Measurements from ENCODE around the gene NBEA. TPM values are rescaled to one million over a fixed set of nuclear protein-coding genes. Genes with fewer than 3 reads are reported as not detected.

NBEA gene
- polyA plus RNA-seq, 2 of the 4 experiments (the other 2 are of a cell fraction), result 3.5 to 11.8 TPM

- TF ChIP-seq CBX2 (IDR thresholded peaks at IDR 0.05; ENCODE audit: borderline replicate concordance, low read depth) (no peak), ZC3H11A (IDR thresholded peaks at IDR 0.05) (no peak), CHD2 (IDR thresholded peaks at IDR 0.05; ENCODE audit: low read length, partially characterized antibody) (no peak), FOSL2 (IDR thresholded peaks at IDR 0.05) (no peak), FOSL2 (CRISPR knock-in tag; IDR thresholded peaks at IDR 0.05) (no peak), MYC (IDR thresholded peaks at IDR 0.05; ENCODE audit: borderline replicate concordance, low read length) (no peak), KDM1A (IDR thresholded peaks at IDR 0.05; ENCODE audit: low read depth) (no peak), EHMT2 (IDR thresholded peaks at IDR 0.05; ENCODE audit: low read depth) (no peak), E2F6 (IDR thresholded peaks at IDR 0.05; ENCODE audit: borderline replicate concordance, low read depth) (no peak), RFX5 (IDR thresholded peaks at IDR 0.05) (no peak), ZSCAN20 (CRISPR knock-in tag; IDR thresholded peaks at IDR 0.05) (no peak)
- TF ChIP-seq, protein P1, sequence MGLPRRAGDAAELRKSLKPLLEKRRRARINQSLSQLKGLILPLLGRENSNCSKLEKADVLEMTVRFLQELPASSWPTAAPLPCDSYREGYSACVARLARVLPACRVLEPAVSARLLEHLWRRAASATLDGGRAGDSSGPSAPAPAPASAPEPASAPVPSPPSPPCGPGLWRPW (IDR thresholded peaks at IDR 0.05), result no peak
- Histone ChIP-seq H3K4me1 (no peaks in the 10 kb centered on the region; the same call in 2 of the 3 replicates), H3K9me3 (no peaks in the 10 kb centered on the region), H3K4me2 (no peak overlapping the region), H3K27ac (no peak overlapping the region), H3K4me3 (no peak overlapping the region)
- ChIA-PET CTCF (no interaction called here), POLR2A (no interaction called here)
- WGBS (ENCODE audit: missing lambda C conversion rate), result 58% methylated on average over 2 of the region's 2 CpGs
- DNase-seq (ENCODE audit: low read depth in 1 of 2, low spot score in 1 of 2) (no peak), ATAC-seq (no peak), FAIRE-seq (no peak)
These were observed 63.0 kb downstream of the NBEA start for GRCh38 chr13:35005051-35005450.

DNA sequence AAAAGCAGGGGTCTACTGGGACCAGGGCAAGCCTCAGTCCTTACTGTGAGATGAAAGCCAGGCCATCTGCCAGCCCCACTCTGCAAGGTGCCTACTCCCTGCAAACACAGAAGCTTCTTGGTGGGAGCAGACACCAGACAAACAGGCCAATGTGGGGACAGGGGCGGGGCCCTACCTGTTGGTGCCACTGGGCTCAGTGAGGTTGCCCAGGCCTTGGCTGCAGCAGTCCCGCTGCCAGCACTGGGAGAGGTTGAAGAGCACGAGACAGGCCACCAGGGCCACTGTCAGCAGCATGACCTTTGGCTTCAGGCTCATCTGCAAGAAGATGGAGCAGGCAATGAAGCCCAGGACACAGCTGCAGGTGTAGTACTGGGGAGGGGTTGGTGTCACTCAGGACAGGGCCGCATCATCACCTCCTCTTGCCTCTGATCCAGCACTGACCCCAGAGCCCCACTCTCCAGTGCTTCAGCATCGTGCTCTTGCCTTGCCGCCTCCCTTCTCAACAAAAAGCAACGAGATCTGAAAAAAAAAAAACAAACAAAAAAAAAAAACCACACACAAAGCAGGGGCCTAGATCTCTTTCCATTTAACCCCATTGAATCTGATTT, 72.6 kb downstream of the NBEA start:
- POLR2A ChIA-PET, result no interaction called here
- H3K9me3 ChIP-seq, result no peaks in the 10 kb centered on the region
- TF ChIP-seq HMGXB4 (CRISPR knock-in tag; IDR thresholded peaks at IDR 0.05; ENCODE audit: borderline replicate concordance) (no peak), FOXS1 (CRISPR knock-in tag; IDR thresholded peaks at IDR 0.05) (no peak), TP53 (CRISPR knock-in tag; IDR thresholded peaks at IDR 0.05) (no peak), FOSL2 (IDR thresholded peaks at IDR 0.05) (no peak), FOSL2 (CRISPR knock-in tag; IDR thresholded peaks at IDR 0.05) (no peak), ESRRA (IDR thresholded peaks at IDR 0.05; ENCODE audit: borderline replicate concordance, low read length) (no peak), TFCP2L1 (CRISPR knock-in tag; IDR thresholded peaks at IDR 0.05) (no peak)
- FAIRE-seq (no peak), DNase-seq (ENCODE audit: low read depth in 1 of 2, low spot score in 1 of 2) (no peak), ATAC-seq (no peak)
- no peak overlapping the region for H3K27ac ChIP-seq
- no peak overlapping the region for H3K4me2 ChIP-seq
- CTCF ChIA-PET, result interaction anchor here (0.7 kb wide), 1 partner anchor 157 kb away, joined by 3 read pairs; no protein-coding TSS in a partner anchor
- 0 out of 3 replicates have a peak, but pooled peaks cover 11% of the 10 kb centered on the region for H3K4me1 ChIP-seq
- no peak overlapping the region for H3K4me3 ChIP-seq
- 85% methylated on average over 7 of the region's 7 CpGs for WGBS (ENCODE audit: missing lambda C conversion rate)

GRCh38 chr13:35016362-35017112, 74.5 kb downstream of the NBEA start:
- 63% methylated on average over 5 of the region's 5 CpGs for WGBS (ENCODE audit: missing lambda C conversion rate)
- peaks cover 4% of the 10 kb centered on the region; the same call in 1 of the 3 replicates for H3K9me3 ChIP-seq
- no peak overlapping the region for H3K4me3 ChIP-seq
- H3K4me1 ChIP-seq, result 0 out of 3 replicates have a peak, but pooled peaks cover 11% of the 10 kb centered on the region
- ChIA-PET CTCF (no interaction called here), POLR2A (no interaction called here)
- H3K4me2 ChIP-seq, result 0 out of 3 replicates have a peak overlapping the region, but pooled peaks have one; percentile 31
- TF ChIP-seq EHF (CRISPR knock-in tag; IDR thresholded peaks at IDR 0.05), result no peak
- no peak for TF ChIP-seq REST (IDR thresholded peaks at IDR 0.05)
- TF ChIP-seq USF2 (IDR thresholded peaks at IDR 0.05), result no peak
- no peak for TF ChIP-seq JUN (IDR thresholded peaks at IDR 0.05)
- no peak for TF ChIP-seq RNF2 (IDR thresholded peaks at IDR 0.05; ENCODE audit: borderline replicate concordance, low read depth)
- TF ChIP-seq SMC3 (IDR thresholded peaks at IDR 0.05), result no peak
- no peak for TF ChIP-seq HDAC2 (IDR thresholded peaks at IDR 0.05)
- no peak for TF ChIP-seq BHLHE40 (IDR thresholded peaks at IDR 0.05; ENCODE audit: low read depth, low read length)
- TF ChIP-seq EP300 (IDR thresholded peaks at IDR 0.05), result no peak
- TF ChIP-seq ZFP36 (IDR thresholded peaks at IDR 0.05; ENCODE audit: borderline replicate concordance, partially characterized antibody), result no peak
- TF ChIP-seq CHD2 (IDR thresholded peaks at IDR 0.05; ENCODE audit: low read length, partially characterized antibody), result no peak
- no peak for FAIRE-seq
- no peak for DNase-seq (ENCODE audit: low read depth in 1 of 2, low spot score in 1 of 2)
- no peak for ATAC-seq
- H3K27ac ChIP-seq, result no peak overlapping the region

Measured in A549 (cell line).